Mucosa of descending colon (tissue), 3 donors: ENCODE data around the gene CCDC188. TPM values are rescaled to one million over a fixed set of nuclear protein-coding genes. Genes with fewer than 3 reads are reported as not detected.

ENCODE experiments used
- ATAC-seq: fragments of 200-7000 bp; cut with Tn5 transposase; one replicate; pipeline ENCODE4 v1.9.1; 2020; ENCODE audit warnings: mild to moderate bottlenecking, moderate library complexity
- DNase-seq, 3 donors: peaks; one replicate each; pipeline ENCODE4 v3.0.0-alpha.2; 2020
- H3K36me3 ChIP-seq: fragments of 200-600 bp; one replicate; pipeline ENCODE4 v1.8.0; 2021; ENCODE audit warnings: low read depth, mild to moderate bottlenecking
- H3K4me1 ChIP-seq: fragments of 200-600 bp; one replicate; pipeline ENCODE4 v1.8.0; 2021; ENCODE audit warnings: low read depth, mild to moderate bottlenecking
- H3K4me3 ChIP-seq: fragments of 200-600 bp; one replicate; pipeline ENCODE4 v1.8.0; 2021; ENCODE audit warnings: mild to moderate bottlenecking
- H3K9me3 ChIP-seq: fragments of 200-600 bp; one replicate; pipeline ENCODE4 v1.8.0; 2021; ENCODE audit warnings: mild to moderate bottlenecking
- CTCF ChIP-seq: fragments of 200-600 bp; IDR thresholded peaks from one replicate; pipeline ENCODE4 v1.8.0; 2022; ENCODE audit warnings: antibody characterized with exemption, mild to moderate bottlenecking
- intact Hi-C, 2 donors: fragments of 100-400 bp; cut with DNase I in 1 of 2; cut with micrococcal nuclease in 1 of 2; formaldehyde crosslinking; loops; one replicate each; pipeline versions ENCODE4 v1.11.0 to v1.11.1; 2022; cut with DNase I, micrococcal nuclease
- total RNA-seq, 3 donors: library from RNA; stranded (reverse); fragmentation: NEBNext Ultra II Directional in 2 of 3; extraction: Animal tissue kit (Norgen Biotek cat#: 25700) in 2 of 3; gene quantifications; one replicate each; pipeline versions ENCODE4 v1.2.1 to v1.2.4, GENCODE V29; 2021 to 2023
- donor health status: DM: no; HTN: no; CAD: no; lungs with moderate emphysema.
- donor health status: DM: no; HTN: no; CAD: no.
- donor health status: DM: no; HTN: yes; CAD: no.

The CCDC188 gene
- total RNA-seq, 3 donors from 2014 or later: 0.41 to 0.98 (median 0.65) TPM

- no peak for ATAC-seq
Observed at GRCh38 chr22:20136603-20136873, 14.3 kb downstream of the CCDC188 start.

GRCh38 chr22:20135806-20136602 lies 14.9 kb downstream of the CCDC188 start:
- no peak for ATAC-seq
- TF ChIP-seq CTCF: no peak

More at GRCh38 chr22:20136603-20136873, 14.3 kb downstream of the CCDC188 start:
- Histone ChIP-seq H3K4me3 (no peak overlapping the region), H3K4me1 (peaks cover 15% of the 10 kb centered on the region), H3K36me3 (no peaks in the 10 kb centered on the region), H3K9me3 (no peaks in the 10 kb centered on the region)
- intact Hi-C loops: no loop called here
- no peak for TF ChIP-seq CTCF
- DNase-seq: no peak

GRCh38 chr22:20135265-20135664 lies 15.6 kb downstream of the CCDC188 start:
- intact Hi-C loops: no loop called here
- Histone ChIP-seq H3K4me3 (no peak overlapping the region), H3K9me3 (no peaks in the 10 kb centered on the region), H3K4me1 (peaks cover 17% of the 10 kb centered on the region), H3K36me3 (no peaks in the 10 kb centered on the region)
- no peak for TF ChIP-seq CTCF
- DNase-seq (no peak), ATAC-seq (no peak)

More at GRCh38 chr22:20135806-20136602, 14.9 kb downstream of the CCDC188 start:
- DNase-seq: no peak
- Histone ChIP-seq H3K4me3 (no peak overlapping the region), H3K9me3 (no peaks in the 10 kb centered on the region), H3K4me1 (peaks cover 15% of the 10 kb centered on the region), H3K36me3 (no peaks in the 10 kb centered on the region)
- intact Hi-C loops: no loop called here

- TF ChIP-seq CTCF: no peak
- H3K36me3 ChIP-seq: no peaks in the 10 kb centered on the region
- ATAC-seq (no peak), DNase-seq (no peak)
- H3K4me3 ChIP-seq: no peak overlapping the region
- H3K9me3 ChIP-seq: no peaks in the 10 kb centered on the region
- intact Hi-C loops: no loop called here
- peaks cover 17% of the 10 kb centered on the region for H3K4me1 ChIP-seq
Observed at GRCh38 chr22:20133930-20134549, 16.8 kb downstream of the CCDC188 start.

- H3K36me3 ChIP-seq: no peaks in the 10 kb centered on the region
- no peak for TF ChIP-seq CTCF
- intact Hi-C loops: no loop called here
- H3K4me1 ChIP-seq: peaks cover 16% of the 10 kb centered on the region
- H3K4me3 ChIP-seq: peak overlapping the region; percentile 94
- no peaks in the 10 kb centered on the region for H3K9me3 ChIP-seq
- DNase-seq (no peak), ATAC-seq (no peak)
Observed at GRCh38 chr22:20132686-20133246, 18.1 kb downstream of the CCDC188 start.
